ENCODE results near the gene ZNF217.
A peak's percentile ranks its signal among the peaks of the same experiment; 100 is the strongest.
"Not testable (repeated sequence)": the region's sequence is repeated elsewhere in the genome, so short reads cannot be mapped to it uniquely, and the experiment has no call there.

Gene ZNF217

GRCh38 chr20:53562104-53562764 is 31.4 kb downstream of the ZNF217 start:
- not testable (repeated sequence) for DNase-seq

GRCh38 chr20:53561505-53561904 is 32.1 kb downstream of the ZNF217 start:
- no peak for DNase-seq

- no peak for DNase-seq
These were observed 33.8 kb downstream of the ZNF217 start for GRCh38 chr20:53559816-53560215.

DNA sequence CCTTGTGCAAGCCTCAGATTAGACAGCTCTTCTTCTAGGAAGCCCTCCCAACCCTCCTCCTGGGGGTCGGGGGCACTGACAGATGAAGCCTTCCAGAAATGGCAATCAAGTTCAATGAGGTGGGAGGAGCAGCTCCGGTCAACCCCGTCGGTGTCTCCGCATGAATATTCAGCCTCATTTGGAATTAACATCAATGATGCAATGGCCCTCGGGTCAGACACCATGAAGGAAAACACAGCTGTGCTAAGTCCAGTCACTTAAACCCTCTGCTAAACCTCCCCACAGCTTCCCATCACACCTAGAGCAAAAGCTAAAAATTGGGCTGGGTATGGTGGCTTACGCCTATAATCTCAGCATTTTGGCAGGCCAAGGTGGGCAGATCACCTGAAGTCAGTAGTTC is 36.5 kb downstream of the ZNF217 start:
- no peak for DNase-seq

- no peak for DNase-seq
These were observed 37.3 kb downstream of the ZNF217 start for GRCh38 chr20:53556267-53556897.

- DNase-seq, result no peak
These were observed 37.8 kb downstream of the ZNF217 start for GRCh38 chr20:53555816-53556215.

DNA sequence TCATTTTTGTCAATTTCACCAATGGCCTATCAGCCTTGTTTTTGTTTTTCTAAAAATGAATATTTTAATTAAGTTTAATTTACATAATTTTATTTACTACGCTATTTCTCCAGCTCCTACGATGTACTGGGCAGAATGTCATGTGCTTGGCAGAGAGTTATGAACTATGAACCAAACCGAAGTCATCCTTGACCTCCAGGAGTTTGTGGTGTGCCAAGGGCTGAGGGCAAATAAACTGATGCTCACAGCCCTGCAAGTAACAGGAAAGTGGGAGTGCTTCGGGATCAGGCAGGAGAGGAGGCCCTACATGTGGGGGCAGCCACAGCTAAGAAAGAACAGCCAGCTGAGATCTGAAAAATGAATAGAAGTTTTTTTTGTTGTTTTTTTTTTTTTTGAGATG is 38.6 kb downstream of the ZNF217 start:
- DNase-seq, result no peak

DNA sequence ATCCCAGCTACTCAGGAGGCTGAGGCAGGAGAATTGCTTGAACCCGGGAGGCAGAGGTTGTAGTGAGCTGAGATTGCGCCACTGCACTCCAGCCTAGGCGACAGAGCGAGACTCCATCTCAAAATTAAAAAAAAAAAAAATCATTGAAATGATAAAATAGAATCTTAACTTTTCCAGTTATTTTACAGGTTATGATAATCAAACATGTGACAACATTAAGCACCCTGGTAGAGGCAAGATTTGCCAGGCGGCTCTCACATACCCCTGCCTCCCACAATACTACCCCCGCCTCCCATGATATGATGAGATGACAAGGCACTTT is 41.1 kb downstream of the ZNF217 start:
- not testable (repeated sequence) for DNase-seq

GRCh38 chr20:53551719-53552571 is 41.7 kb downstream of the ZNF217 start:
- not testable (repeated sequence) for DNase-seq

DNA sequence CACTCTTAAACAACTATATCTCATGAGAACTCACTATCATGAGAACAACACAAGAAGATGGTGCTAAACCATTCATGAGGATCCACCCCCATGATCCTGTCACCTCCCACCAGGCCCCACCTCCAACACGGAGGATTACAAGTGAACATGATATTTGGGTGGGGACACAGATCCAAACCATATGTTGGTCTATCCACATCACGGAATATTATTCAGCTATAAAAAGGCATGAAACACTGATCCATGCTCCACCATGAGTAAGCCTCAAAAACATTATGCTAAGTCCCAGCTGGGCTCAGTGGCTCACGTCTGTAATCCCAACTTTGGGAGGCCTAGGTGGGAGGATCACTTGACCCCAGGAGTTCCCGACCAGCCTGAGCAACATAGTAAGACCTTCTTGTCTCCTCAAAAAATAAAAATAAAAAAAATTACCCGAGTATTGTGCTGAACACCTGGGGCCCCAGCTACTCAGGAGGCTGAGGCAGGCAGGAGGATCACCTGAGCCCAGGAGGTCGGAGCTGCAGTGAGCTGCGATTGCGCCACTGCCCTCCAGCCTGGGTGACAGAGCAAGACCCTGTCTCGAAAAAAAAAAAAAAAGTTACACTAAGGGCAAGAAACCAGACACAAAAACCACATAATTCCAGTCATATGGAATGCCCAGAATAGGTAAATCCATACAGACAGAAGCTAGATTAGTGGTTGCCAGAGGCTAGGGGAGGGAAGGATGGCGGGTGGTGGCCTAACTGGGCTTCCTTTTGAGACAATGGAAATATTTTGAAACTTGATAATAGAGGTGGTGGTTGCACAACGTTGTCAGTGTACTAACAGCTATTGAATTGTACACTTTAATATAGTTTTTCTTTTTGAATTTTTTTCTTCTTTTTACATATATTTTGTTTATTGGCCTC is 43.1 kb downstream of the ZNF217 start:
- no peak for DNase-seq

DNA sequence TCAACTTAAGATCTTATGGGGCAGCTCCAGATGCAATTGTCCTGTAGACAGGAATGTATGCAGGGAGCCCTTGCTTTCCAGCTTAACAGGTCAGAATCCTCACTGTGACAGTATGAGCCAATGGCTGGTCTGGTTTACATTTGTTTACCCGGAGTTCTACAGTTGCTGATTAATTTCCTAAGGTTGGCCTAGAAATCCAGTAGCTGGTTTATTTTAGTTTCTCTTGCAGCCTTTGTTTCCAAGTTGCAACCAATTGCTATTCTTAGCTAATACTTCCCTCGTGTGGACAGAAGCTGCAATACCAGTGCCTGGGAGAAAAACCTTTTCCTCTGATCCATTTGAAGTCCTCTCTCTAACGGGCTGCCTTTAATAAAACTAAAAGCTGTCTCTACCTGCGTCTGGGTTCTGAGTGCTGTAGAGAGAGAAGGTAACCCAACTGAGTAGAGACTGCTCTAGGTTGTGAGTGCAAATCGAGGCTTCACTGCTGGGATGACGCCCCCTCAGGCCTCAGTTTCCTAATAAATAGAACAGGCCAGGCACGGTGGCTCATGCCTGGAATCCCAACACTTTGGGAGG is 45.9 kb downstream of the ZNF217 start:
- peak; percentile 60 for DNase-seq

DNA sequence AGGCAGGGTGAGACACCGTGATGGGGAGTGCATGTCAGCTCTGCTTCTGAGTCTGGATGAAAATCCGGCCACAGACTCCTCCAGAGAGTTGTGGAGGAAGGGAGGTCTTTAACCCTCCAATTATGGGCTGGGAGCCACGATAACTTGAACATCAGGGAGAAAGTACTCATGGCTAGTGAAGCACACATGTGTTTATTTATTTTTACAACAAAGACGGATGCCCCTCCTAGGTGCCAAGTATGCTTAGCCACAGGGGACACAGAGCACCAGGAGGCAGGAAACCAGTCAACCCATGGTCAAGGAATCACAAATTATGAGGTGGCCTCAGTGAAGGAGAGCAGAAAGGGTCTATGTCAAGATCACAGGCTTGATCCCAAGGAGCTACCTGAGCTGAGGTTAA is 54.1 kb downstream of the ZNF217 start:
- no peak for DNase-seq

GRCh38 chr20:53536382-53536781 is 57.3 kb downstream of the ZNF217 start:
- DNase-seq, result not testable (repeated sequence)

DNA sequence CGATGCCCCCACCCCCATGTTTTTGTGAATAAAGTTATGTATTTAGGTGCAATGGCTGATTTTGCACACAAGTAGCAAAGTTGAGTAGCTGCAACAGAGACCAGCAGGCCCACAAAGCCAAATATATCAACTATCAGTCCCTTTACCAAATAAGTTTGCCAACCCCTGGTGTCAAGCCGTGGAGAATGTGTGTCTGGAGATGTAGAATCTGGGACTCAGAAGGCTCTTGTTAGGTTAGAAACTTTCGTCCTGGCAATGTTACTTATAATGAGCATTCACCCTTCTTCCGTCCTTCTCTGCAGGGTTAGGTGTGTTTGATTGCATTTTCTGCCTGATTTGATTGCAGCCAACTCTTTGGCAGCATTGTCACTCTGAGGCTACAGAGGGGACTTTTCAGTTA is 57.8 kb downstream of the ZNF217 start:
- DNase-seq, result no peak

GRCh38 chr20:53534037-53534436 is 59.6 kb downstream of the ZNF217 start:
- DNase-seq, result no peak

- no peak for DNase-seq
These were observed 60.1 kb downstream of the ZNF217 start for GRCh38 chr20:53533500-53533899.

GRCh38 chr20:53532654-53533312 is 60.9 kb downstream of the ZNF217 start:
- not testable (repeated sequence) for DNase-seq

DNA sequence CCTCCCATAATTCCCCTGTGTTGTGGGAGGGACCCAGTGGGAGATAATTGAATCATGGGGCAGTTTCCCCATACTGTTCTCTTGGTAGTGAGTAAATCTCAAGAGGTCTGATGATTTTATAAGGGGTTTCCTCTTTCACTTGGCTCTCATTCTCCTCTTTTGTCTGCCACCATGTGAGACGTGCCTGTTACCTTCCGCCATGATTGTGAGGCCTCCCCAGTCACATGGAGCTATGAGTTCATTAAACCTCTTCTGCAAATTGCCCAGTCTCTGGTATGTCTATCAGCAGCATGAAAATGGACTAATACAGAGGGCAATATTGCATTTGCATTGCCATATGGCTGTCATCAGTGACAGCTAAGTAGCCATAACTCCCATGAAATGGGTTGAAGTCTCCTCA is 63.2 kb downstream of the ZNF217 start:
- DNase-seq, result no peak

GRCh38 chr20:53529658-53530057 is 64.0 kb downstream of the ZNF217 start:
- no peak for DNase-seq

- DNase-seq, result no peak
These were observed 66.4 kb downstream of the ZNF217 start for GRCh38 chr20:53527196-53527595.

GRCh38 chr20:53524589-53525312 is 68.9 kb downstream of the ZNF217 start:
- no peak for DNase-seq

All from femur (tissue), 1 donor.